ENCODE measurements around the gene PTK7. TPM values are rescaled to one million over a fixed set of nuclear protein-coding genes. Genes with fewer than 3 reads are reported as not detected.

Gene PTK7
- total and polyA plus RNA-seq, 2 experiments from 2014 or later: 46.1 to 147 TPM

DNA sequence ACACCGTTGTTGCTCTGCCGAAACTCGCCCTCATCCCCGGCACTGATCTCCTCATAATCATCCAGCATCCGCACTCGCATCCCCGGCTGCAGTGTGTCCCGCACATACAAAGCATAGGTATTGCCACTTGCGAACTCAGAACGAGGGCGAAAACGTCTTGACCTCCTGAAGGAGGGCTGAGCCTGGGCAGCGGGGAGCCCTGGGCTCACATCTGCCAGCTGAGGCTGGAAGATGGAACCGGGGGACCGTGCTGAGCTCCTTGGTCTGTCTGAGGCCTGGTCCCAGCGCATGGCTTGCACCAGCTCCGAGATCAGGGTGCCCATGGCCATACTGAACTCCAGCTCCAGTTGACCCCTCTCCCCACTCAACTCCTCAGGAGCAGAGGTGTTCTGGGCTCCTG is 25.1 kb upstream of the PTK7 start:
- peaks cover 10% of the 10 kb centered on the region for H3K27me3 Mint-ChIP-seq (ENCODE audit: insufficient read depth, low read depth, poor library complexity)
- DNase-seq (ENCODE audit: low spot score): no peak
- no peak overlapping the region; the same call in 2 of the 3 replicates for H3K4me3 Mint-ChIP-seq

More for the DNA sequence above, 25.1 kb upstream of the PTK7 start:
- H3K27ac ChIP-seq (ENCODE audit: low read depth): no peak overlapping the region
- H3K27me3 ChIP-seq (ENCODE audit: insufficient read depth): no peaks in the 10 kb centered on the region
- no peaks in the 10 kb centered on the region; the same call in 1 of the 2 replicates for H3K79me2 ChIP-seq (replicated peaks; ENCODE audit: insufficient read depth)
- Mint-ChIP-seq H3K27ac (no peak overlapping the region; the same call in 1 of the 2 replicates), H3K36me3 (ENCODE audit: low read depth) (peaks cover 40% of the 10 kb centered on the region), H3K9me3 (no peaks in the 10 kb centered on the region; the same call in 2 of the 3 replicates), H3K4me1 (peaks cover 34% of the 10 kb centered on the region)
- peaks cover 13% of the 10 kb centered on the region; the same call in 1 of the 2 replicates for H3F3A ChIP-seq (replicated peaks; ENCODE audit: low read depth)
- peaks cover 8% of the 10 kb centered on the region for H3K4me1 ChIP-seq (ENCODE audit: insufficient read depth)
- no peaks in the 10 kb centered on the region for H3K9me2 ChIP-seq (ENCODE audit: insufficient read depth)
- TF ChIP-seq, protein P1, sequence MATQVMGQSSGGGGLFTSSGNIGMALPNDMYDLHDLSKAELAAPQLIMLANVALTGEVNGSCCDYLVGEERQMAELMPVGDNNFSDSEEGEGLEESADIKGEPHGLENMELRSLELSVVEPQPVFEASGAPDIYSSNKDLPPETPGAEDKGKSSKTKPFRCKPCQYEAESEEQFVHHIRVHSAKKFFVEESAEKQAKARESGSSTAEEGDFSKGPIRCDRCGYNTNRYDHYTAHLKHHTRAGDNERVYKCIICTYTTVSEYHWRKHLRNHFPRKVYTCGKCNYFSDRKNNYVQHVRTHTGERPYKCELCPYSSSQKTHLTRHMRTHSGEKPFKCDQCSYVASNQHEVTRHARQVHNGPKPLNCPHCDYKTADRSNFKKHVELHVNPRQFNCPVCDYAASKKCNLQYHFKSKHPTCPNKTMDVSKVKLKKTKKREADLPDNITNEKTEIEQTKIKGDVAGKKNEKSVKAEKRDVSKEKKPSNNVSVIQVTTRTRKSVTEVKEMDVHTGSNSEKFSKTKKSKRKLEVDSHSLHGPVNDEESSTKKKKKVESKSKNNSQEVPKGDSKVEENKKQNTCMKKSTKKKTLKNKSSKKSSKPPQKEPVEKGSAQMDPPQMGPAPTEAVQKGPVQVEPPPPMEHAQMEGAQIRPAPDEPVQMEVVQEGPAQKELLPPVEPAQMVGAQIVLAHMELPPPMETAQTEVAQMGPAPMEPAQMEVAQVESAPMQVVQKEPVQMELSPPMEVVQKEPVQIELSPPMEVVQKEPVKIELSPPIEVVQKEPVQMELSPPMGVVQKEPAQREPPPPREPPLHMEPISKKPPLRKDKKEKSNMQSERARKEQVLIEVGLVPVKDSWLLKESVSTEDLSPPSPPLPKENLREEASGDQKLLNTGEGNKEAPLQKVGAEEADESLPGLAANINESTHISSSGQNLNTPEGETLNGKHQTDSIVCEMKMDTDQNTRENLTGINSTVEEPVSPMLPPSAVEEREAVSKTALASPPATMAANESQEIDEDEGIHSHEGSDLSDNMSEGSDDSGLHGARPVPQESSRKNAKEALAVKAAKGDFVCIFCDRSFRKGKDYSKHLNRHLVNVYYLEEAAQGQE (IDR thresholded peaks at IDR 0.05; ENCODE audit: unreplicated experiment): no peak
- TF ChIP-seq ZNF331 (CRISPR knock-in tag; IDR thresholded peaks at IDR 0.05; ENCODE audit: low read depth) (no peak), EZH2phosphoT487 (IDR thresholded peaks at IDR 0.05; ENCODE audit: unreplicated experiment) (no peak), NANOG (IDR thresholded peaks at IDR 0.05; ENCODE audit: borderline replicate concordance) (no peak), JUNB (IDR thresholded peaks at IDR 0.05; ENCODE audit: unreplicated experiment) (no peak), POLR2AphosphoS5 (IDR thresholded peaks at IDR 0.05; ENCODE audit: low read depth) (no peak), STAT1 (IDR thresholded peaks at IDR 0.05; ENCODE audit: unreplicated experiment) (no peak), ZNF114 (CRISPR knock-in tag; IDR thresholded peaks at IDR 0.05) (no peak), EZH2 (IDR thresholded peaks at IDR 0.05; ENCODE audit: low read depth, unreplicated experiment) (no peak), CREB1 (CRISPR knock-in tag; IDR thresholded peaks at IDR 0.05; ENCODE audit: low read depth) (no peak)
- TF ChIP-seq, protein P2, sequence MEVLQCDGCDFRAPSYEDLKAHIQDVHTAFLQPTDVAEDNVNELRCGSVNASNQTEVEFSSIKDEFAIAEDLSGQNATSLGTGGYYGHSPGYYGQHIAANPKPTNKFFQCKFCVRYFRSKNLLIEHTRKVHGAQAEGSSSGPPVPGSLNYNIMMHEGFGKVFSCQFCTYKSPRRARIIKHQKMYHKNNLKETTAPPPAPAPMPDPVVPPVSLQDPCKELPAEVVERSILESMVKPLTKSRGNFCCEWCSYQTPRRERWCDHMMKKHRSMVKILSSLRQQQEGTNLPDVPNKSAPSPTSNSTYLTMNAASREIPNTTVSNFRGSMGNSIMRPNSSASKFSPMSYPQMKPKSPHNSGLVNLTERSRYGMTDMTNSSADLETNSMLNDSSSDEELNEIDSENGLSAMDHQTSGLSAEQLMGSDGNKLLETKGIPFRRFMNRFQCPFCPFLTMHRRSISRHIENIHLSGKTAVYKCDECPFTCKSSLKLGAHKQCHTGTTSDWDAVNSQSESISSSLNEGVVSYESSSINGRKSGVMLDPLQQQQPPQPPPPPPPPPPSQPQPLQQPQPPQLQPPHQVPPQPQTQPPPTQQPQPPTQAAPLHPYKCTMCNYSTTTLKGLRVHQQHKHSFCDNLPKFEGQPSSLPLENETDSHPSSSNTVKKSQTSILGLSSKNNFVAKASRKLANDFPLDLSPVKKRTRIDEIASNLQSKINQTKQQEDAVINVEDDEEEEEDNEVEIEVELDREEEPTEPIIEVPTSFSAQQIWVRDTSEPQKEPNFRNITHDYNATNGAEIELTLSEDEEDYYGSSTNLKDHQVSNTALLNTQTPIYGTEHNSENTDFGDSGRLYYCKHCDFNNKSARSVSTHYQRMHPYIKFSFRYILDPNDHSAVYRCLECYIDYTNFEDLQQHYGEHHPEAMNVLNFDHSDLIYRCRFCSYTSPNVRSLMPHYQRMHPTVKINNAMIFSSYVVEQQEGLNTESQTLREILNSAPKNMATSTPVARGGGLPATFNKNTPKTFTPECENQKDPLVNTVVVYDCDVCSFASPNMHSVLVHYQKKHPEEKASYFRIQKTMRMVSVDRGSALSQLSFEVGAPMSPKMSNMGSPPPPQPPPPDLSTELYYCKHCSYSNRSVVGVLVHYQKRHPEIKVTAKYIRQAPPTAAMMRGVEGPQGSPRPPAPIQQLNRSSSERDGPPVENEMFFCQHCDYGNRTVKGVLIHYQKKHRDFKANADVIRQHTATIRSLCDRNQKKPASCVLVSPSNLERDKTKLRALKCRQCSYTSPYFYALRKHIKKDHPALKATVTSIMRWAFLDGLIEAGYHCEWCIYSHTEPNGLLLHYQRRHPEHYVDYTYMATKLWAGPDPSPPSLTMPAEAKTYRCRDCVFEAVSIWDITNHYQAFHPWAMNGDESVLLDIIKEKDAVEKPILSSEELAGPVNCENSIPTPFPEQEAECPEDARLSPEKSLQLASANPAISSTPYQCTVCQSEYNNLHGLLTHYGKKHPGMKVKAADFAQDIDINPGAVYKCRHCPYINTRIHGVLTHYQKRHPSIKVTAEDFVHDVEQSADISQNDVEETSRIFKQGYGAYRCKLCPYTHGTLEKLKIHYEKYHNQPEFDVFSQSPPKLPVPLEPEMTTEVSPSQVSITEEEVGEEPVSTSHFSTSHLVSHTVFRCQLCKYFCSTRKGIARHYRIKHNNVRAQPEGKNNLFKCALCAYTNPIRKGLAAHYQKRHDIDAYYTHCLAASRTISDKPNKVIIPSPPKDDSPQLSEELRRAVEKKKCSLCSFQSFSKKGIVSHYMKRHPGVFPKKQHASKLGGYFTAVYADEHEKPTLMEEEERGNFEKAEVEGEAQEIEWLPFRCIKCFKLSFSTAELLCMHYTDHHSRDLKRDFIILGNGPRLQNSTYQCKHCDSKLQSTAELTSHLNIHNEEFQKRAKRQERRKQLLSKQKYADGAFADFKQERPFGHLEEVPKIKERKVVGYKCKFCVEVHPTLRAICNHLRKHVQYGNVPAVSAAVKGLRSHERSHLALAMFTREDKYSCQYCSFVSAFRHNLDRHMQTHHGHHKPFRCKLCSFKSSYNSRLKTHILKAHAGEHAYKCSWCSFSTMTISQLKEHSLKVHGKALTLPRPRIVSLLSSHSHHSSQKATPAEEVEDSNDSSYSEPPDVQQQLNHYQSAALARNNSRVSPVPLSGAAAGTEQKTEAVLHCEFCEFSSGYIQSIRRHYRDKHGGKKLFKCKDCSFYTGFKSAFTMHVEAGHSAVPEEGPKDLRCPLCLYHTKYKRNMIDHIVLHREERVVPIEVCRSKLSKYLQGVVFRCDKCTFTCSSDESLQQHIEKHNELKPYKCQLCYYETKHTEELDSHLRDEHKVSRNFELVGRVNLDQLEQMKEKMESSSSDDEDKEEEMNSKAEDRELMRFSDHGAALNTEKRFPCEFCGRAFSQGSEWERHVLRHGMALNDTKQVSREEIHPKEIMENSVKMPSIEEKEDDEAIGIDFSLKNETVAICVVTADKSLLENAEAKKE (CRISPR knock-in tag; IDR thresholded peaks at IDR 0.05): no peak
- TF ChIP-seq, protein P3, sequence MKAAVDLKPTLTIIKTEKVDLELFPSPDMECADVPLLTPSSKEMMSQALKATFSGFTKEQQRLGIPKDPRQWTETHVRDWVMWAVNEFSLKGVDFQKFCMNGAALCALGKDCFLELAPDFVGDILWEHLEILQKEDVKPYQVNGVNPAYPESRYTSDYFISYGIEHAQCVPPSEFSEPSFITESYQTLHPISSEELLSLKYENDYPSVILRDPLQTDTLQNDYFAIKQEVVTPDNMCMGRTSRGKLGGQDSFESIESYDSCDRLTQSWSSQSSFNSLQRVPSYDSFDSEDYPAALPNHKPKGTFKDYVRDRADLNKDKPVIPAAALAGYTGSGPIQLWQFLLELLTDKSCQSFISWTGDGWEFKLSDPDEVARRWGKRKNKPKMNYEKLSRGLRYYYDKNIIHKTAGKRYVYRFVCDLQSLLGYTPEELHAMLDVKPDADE (IDR thresholded peaks at IDR 0.05): no peak
- TF ChIP-seq, protein P4, sequence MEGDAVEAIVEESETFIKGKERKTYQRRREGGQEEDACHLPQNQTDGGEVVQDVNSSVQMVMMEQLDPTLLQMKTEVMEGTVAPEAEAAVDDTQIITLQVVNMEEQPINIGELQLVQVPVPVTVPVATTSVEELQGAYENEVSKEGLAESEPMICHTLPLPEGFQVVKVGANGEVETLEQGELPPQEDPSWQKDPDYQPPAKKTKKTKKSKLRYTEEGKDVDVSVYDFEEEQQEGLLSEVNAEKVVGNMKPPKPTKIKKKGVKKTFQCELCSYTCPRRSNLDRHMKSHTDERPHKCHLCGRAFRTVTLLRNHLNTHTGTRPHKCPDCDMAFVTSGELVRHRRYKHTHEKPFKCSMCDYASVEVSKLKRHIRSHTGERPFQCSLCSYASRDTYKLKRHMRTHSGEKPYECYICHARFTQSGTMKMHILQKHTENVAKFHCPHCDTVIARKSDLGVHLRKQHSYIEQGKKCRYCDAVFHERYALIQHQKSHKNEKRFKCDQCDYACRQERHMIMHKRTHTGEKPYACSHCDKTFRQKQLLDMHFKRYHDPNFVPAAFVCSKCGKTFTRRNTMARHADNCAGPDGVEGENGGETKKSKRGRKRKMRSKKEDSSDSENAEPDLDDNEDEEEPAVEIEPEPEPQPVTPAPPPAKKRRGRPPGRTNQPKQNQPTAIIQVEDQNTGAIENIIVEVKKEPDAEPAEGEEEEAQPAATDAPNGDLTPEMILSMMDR (conservative IDR thresholded peaks at IDR 0.05; ENCODE audit: low read depth in 2 of 2): no peak
- no peak overlapping the region for H3K4me2 ChIP-seq
- H3K36me3 ChIP-seq (ENCODE audit: insufficient read depth): no peaks in the 10 kb centered on the region
- no peak overlapping the region for H2AFZ ChIP-seq
- ATAC-seq: no peak
- H4K20me1 ChIP-seq (replicated peaks; ENCODE audit: insufficient read depth): no peaks in the 10 kb centered on the region
- H3K4me3 ChIP-seq: no peak overlapping the region

Data from GM23338 (cell line).